Chondrocyte (in vitro differentiated cells): Measurements from ENCODE around the gene MRPL18. TPM values are rescaled to one million over a fixed set of nuclear protein-coding genes. Genes with fewer than 3 reads are reported as not detected.

ENCODE experiments used
- DNase-seq: peaks from one replicate; pipeline ENCODE4 v3.0.0; 2021; ENCODE audit warnings: mixed read lengths, low spot score
- H3K27ac Mint-ChIP-seq: one replicate; pipeline ENCODE4 v1.8.0; 2021; ENCODE audit warnings: mild to moderate bottlenecking, moderate library complexity, mixed read lengths; ENCODE audit not compliant: unreplicated experiment
- H3K27me3 Mint-ChIP-seq: 2 replicates; pipeline ENCODE4 v1.8.0; 2021; ENCODE audit warnings: low read depth, mixed read lengths
- H3K36me3 Mint-ChIP-seq: 2 replicates; pipeline ENCODE4 v1.8.0; 2021; ENCODE audit warnings: low read depth, mixed read lengths
- H3K4me1 Mint-ChIP-seq: 2 replicates; pipeline ENCODE4 v1.8.0; 2021; ENCODE audit warnings: low read depth, mild to moderate bottlenecking, mixed read lengths
- H3K4me3 Mint-ChIP-seq: one replicate; pipeline ENCODE4 v1.8.0; 2021; ENCODE audit warnings: mild to moderate bottlenecking, moderate library complexity, mixed read lengths; ENCODE audit not compliant: unreplicated experiment
- H3K9me3 Mint-ChIP-seq: 2 replicates; pipeline ENCODE4 v1.8.0; 2021; ENCODE audit warnings: low read depth, mixed read lengths
- CTCF ChIP-seq: fragments of 200-600 bp; sonication (generic); IDR thresholded peaks from 2 replicates; pipeline ENCODE4 v1.5.0; 2021; ENCODE audit warnings: antibody characterized with exemption, mild to moderate bottlenecking, moderate library complexity
- total RNA-seq: library from RNA; stranded (reverse); gene quantifications from 3 replicates; pipeline ENCODE4 v1.2.1, GENCODE V29; 2021

MRPL18 gene
- total RNA-seq, 1 donor from 2014 or later = 53.1 TPM

GRCh38 chr6:159751448-159751847 lies 38.8 kb upstream of the MRPL18 start:
- DNase-seq = no peak
- no peak for TF ChIP-seq CTCF
- H3K36me3 Mint-ChIP-seq = peaks cover 39% of the 10 kb centered on the region
- H3K4me1 Mint-ChIP-seq = no peaks in the 10 kb centered on the region
- no peaks in the 10 kb centered on the region for H3K27me3 Mint-ChIP-seq
- no peak overlapping the region for H3K4me3 Mint-ChIP-seq
- no peak overlapping the region for H3K27ac Mint-ChIP-seq
- no peaks in the 10 kb centered on the region for H3K9me3 Mint-ChIP-seq

- no peak for TF ChIP-seq CTCF
- Mint-ChIP-seq H3K27ac (peak overlapping the region; percentile 61), H3K4me3 (no peak overlapping the region), H3K9me3 (no peaks in the 10 kb centered on the region), H3K27me3 (no peaks in the 10 kb centered on the region), H3K36me3 (peaks cover 39% of the 10 kb centered on the region), H3K4me1 (peaks cover 6% of the 10 kb centered on the region)
- no peak for DNase-seq
These were observed 37.0 kb upstream of the MRPL18 start for GRCh38 chr6:159753081-159753872.

- Mint-ChIP-seq H3K27ac (no peak overlapping the region), H3K9me3 (no peaks in the 10 kb centered on the region), H3K4me1 (peaks cover 11% of the 10 kb centered on the region), H3K36me3 (peaks cover 35% of the 10 kb centered on the region), H3K4me3 (no peak overlapping the region), H3K27me3 (no peaks in the 10 kb centered on the region)
- no peak for TF ChIP-seq CTCF
- no peak for DNase-seq
These were observed 35.9 kb upstream of the MRPL18 start for GRCh38 chr6:159754401-159754800.

GRCh38 chr6:159754959-159755914 lies 35.0 kb upstream of the MRPL18 start:
- Mint-ChIP-seq H3K9me3 (no peaks in the 10 kb centered on the region), H3K4me1 (peaks cover 19% of the 10 kb centered on the region), H3K36me3 (peaks cover 31% of the 10 kb centered on the region), H3K27me3 (no peaks in the 10 kb centered on the region), H3K27ac (no peak overlapping the region), H3K4me3 (no peak overlapping the region)
- DNase-seq = no peak
- no peak for TF ChIP-seq CTCF

- peaks cover 31% of the 10 kb centered on the region for H3K36me3 Mint-ChIP-seq
- H3K4me1 Mint-ChIP-seq = peaks cover 32% of the 10 kb centered on the region
These were observed 33.8 kb upstream of the MRPL18 start for GRCh38 chr6:159756508-159756907.

More at GRCh38 chr6:159756508-159756907, 33.8 kb upstream of the MRPL18 start:
- no peak for DNase-seq
- H3K27ac Mint-ChIP-seq = no peak overlapping the region
- H3K9me3 Mint-ChIP-seq = no peaks in the 10 kb centered on the region
- H3K4me3 Mint-ChIP-seq = no peak overlapping the region
- H3K27me3 Mint-ChIP-seq = no peaks in the 10 kb centered on the region
- TF ChIP-seq CTCF = no peak
